ENCODE measurements around the gene NUB1. TPM values are rescaled to one million over a fixed set of nuclear protein-coding genes. Genes with fewer than 3 reads are reported as not detected.
A peak's percentile ranks its signal among the peaks of the same experiment; 100 is the strongest.

The NUB1 gene
- total RNA-seq, 4 donors from 2014 or later, result 45.9 to 59.1 (median 53.0) TPM

DNA sequence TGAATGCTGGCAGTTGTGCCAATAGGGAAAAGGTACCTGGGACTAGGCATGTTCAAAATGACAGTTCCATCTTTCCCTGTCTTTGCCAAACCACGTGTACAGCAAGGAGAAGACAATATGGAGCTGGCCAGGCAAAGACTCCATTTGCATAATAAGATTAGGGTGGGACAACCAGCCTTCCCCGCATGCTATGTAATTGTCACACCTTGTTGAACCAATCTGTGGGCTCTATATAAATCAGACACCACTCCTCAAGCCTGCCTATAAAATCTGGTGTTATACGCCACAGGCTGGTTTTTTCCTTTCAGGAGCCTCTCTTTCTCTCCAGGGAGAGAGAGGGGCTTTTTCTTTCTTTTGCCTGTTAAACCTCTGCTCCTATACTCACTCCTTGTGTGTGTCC lies 11.0 kb upstream of the NUB1 start:
- TF ChIP-seq EP300 (IDR thresholded peaks at IDR 0.05), result no peak
- TF ChIP-seq POLR2AphosphoS5 (IDR thresholded peaks at IDR 0.05), result no peak
- TF ChIP-seq, protein P1, sequence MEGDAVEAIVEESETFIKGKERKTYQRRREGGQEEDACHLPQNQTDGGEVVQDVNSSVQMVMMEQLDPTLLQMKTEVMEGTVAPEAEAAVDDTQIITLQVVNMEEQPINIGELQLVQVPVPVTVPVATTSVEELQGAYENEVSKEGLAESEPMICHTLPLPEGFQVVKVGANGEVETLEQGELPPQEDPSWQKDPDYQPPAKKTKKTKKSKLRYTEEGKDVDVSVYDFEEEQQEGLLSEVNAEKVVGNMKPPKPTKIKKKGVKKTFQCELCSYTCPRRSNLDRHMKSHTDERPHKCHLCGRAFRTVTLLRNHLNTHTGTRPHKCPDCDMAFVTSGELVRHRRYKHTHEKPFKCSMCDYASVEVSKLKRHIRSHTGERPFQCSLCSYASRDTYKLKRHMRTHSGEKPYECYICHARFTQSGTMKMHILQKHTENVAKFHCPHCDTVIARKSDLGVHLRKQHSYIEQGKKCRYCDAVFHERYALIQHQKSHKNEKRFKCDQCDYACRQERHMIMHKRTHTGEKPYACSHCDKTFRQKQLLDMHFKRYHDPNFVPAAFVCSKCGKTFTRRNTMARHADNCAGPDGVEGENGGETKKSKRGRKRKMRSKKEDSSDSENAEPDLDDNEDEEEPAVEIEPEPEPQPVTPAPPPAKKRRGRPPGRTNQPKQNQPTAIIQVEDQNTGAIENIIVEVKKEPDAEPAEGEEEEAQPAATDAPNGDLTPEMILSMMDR (IDR thresholded peaks at IDR 0.05), result no peak
- TF ChIP-seq POLR2A (IDR thresholded peaks at IDR 0.05; ENCODE audit: low read depth), result no peak
- Histone ChIP-seq H3K36me3 (no peaks in the 10 kb centered on the region), H3K27me3 (no peaks in the 10 kb centered on the region), H3K4me1 (peaks cover 0 to 11% (median 8%) of the 10 kb centered on the region in 4 donors), H3K9me3 (peaks cover 0 to 4% (median 0%) of the 10 kb centered on the region in 4 donors), H3K4me3 (no peak overlapping the region), H3K27ac (replicated peaks in 1 of 4) (no peak overlapping the region)
- 76% methylated on average over 3 of the region's 3 CpGs for WGBS
- intact Hi-C loops (cut with DNase I), result no loop called here
- DNase-seq (ENCODE audit: extremely low spot score), result no peak

DNA sequence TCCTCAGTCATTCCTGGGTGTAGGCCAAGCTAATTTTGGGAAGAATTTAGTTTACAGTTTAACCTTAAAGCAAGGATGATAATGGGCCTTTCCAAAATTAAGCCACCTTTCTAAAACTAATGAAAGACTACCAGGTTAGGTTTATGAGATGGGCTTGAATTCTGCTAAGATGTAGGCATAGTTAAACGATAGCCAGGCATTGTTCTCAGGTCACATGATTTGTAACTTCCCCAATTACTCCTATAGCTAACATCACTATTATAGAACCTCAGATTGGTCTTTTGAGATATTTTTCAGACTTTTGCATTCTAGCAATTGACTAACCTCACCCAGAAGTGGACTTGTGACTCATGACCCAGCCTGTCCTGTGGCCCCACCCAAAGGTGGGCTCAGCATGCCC lies 7.0 kb upstream of the NUB1 start:
- no peak overlapping the region for H3K27ac ChIP-seq (replicated peaks in 1 of 4)
- no peaks in the 10 kb centered on the region for H3K4me1 ChIP-seq
- H3K4me3 ChIP-seq, result no peak overlapping the region
- intact Hi-C loops (cut with DNase I), result no loop called here
- TF ChIP-seq POLR2AphosphoS5 (IDR thresholded peaks at IDR 0.05), result no peak
- TF ChIP-seq, protein P1 (IDR thresholded peaks at IDR 0.05), result no peak
- no peak for TF ChIP-seq EP300 (IDR thresholded peaks at IDR 0.05)
- no peak for TF ChIP-seq POLR2A (IDR thresholded peaks at IDR 0.05; ENCODE audit: low read depth)
- H3K9me3 ChIP-seq, result no peaks in the 10 kb centered on the region
- 50% methylated on average over 1 of the region's 1 CpG for WGBS
- no peaks in the 10 kb centered on the region for H3K27me3 ChIP-seq
- no peaks in the 10 kb centered on the region for H3K36me3 ChIP-seq
- DNase-seq (ENCODE audit: extremely low spot score), result no peak

DNA sequence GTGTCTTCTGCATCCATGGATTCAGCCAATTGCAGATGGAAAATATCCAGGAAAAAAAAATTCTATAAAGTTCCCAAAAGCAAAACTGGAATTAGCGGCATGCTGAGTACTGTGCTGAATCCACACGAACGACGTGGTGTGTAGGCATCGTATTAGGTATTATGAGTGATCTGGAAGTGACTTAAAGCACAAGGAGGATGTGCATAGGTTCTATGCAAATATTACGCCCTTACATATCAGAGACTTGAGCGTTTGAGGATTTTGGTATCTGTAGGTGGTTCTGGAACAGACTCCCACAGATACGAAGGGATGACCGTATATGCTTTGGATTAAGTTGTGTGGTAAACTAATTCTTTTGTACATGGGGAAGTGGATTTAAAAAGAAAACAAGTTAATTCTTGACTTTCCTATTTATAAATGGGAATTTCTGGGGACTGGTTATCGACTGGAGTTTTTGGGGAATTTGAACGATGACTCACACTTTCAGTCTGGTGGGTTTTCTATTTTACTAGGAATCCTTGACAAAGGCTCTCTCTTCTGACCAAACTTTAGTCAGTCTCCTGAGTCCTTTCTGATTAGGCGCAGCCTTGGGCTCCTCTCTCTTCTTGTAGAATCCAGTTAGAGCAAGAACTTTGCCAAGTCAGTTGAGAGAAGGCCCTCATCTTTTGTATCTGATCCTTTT lies 5.4 kb upstream of the NUB1 start:
- no peaks in the 10 kb centered on the region for H3K9me3 ChIP-seq
- peak; percentile 31 for DNase-seq (ENCODE audit: extremely low spot score)
- TF ChIP-seq POLR2AphosphoS5 (IDR thresholded peaks at IDR 0.05) (no peak), POLR2A (IDR thresholded peaks at IDR 0.05; ENCODE audit: low read depth) (no peak), EP300 (IDR thresholded peaks at IDR 0.05) (no peak)
- TF ChIP-seq, protein P1 (IDR thresholded peaks at IDR 0.05), result no peak
- WGBS, result 88% methylated on average over 12 of the region's 12 CpGs
- H3K27me3 ChIP-seq, result no peaks in the 10 kb centered on the region
- intact Hi-C loops (cut with DNase I), result no loop called here
- no peak overlapping the region for H3K4me3 ChIP-seq
- H3K27ac ChIP-seq (replicated peaks in 1 of 4), result no peak overlapping the region
- H3K4me1 ChIP-seq, result peaks cover 1 to 8% (median 2%) of the 10 kb centered on the region in 4 donors
- no peaks in the 10 kb centered on the region for H3K36me3 ChIP-seq

DNA sequence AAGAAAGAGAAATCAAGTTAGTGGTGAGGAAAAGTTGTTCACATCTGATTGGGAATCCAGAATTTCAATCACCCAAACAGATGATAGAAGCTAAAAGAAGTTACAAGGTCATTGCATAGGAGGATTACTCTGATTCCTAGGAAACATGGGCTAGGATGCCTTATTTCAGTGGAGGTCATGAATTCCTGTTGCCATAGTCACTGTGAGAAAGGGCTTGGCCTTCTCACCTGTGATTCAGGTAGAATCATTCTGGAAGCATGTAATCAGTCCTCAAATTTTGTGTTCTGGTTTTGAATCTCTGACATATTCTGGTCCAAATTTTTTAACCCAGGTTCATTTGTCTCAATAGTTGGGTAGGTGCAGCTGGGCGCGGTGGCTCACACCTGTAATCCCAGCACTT lies 4.3 kb upstream of the NUB1 start:
- no peaks in the 10 kb centered on the region for H3K27me3 ChIP-seq
- H3K36me3 ChIP-seq, result no peaks in the 10 kb centered on the region
- H3K9me3 ChIP-seq, result no peaks in the 10 kb centered on the region
- TF ChIP-seq POLR2AphosphoS5 (IDR thresholded peaks at IDR 0.05) (no peak), POLR2A (IDR thresholded peaks at IDR 0.05; ENCODE audit: low read depth) (no peak), EP300 (IDR thresholded peaks at IDR 0.05) (no peak)
- TF ChIP-seq, protein P1 (IDR thresholded peaks at IDR 0.05), result no peak
- H3K4me1 ChIP-seq, result peaks cover 5 to 12% (median 6%) of the 10 kb centered on the region in 4 donors
- DNase-seq (ENCODE audit: extremely low spot score), result no peak
- 100% methylated on average over 2 of the region's 2 CpGs for WGBS
- no peak overlapping the region for H3K4me3 ChIP-seq
- H3K27ac ChIP-seq (replicated peaks in 1 of 4), result no peak overlapping the region
- intact Hi-C loops (cut with DNase I), result no loop called here

DNA sequence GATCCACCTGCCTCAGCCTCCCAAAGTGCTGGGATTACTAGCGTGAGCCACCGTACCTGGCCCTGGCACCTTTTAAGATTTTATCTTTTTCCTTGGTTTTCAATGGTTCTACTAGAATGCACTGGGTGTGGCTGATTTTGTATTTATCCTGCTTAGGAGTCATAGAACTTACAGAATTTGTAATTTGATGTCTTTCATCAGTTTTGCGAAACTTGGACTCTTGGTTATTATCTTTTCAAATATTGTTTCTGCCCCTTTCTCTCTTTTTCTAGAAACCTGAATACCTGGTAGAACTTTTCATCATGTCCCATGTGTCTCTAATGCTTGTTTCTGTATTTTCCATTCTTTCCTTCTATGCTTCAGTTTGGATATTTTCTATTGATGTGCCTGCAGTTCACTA lies 2.8 kb upstream of the NUB1 start:
- intact Hi-C loops (cut with DNase I), result no loop called here
- no peak overlapping the region for H3K27ac ChIP-seq (replicated peaks in 1 of 4)
- TF ChIP-seq EP300 (IDR thresholded peaks at IDR 0.05) (no peak), POLR2A (IDR thresholded peaks at IDR 0.05; ENCODE audit: low read depth) (no peak), POLR2AphosphoS5 (IDR thresholded peaks at IDR 0.05) (no peak)
- TF ChIP-seq, protein P1 (IDR thresholded peaks at IDR 0.05), result no peak
- DNase-seq (ENCODE audit: extremely low spot score), result no peak
- 95% methylated on average over 3 of the region's 3 CpGs for WGBS
- peaks cover 18 to 26% (median 20%) of the 10 kb centered on the region in 4 donors for H3K4me1 ChIP-seq
- no peaks in the 10 kb centered on the region for H3K27me3 ChIP-seq
- H3K36me3 ChIP-seq, result peaks cover 0 to 5% (median 4%) of the 10 kb centered on the region in 4 donors
- no peak overlapping the region for H3K4me3 ChIP-seq
- no peaks in the 10 kb centered on the region for H3K9me3 ChIP-seq
